Activated CD8-positive, alpha-beta T cell treated with anti-CD3 and anti-CD28 coated beads, Interleukin-2, amount 10 ng/mL, durations not matched to agents 7 days and 5 days (primary cell): ENCODE results near the gene NUDT11. TPM values are rescaled to one million over a fixed set of nuclear protein-coding genes. Genes with fewer than 3 reads are reported as not detected.

Experiments used
- ATAC-seq: fragments of 150-1000 bp; cut with Tn5 transposase; one replicate; pipeline ENCODE4 v1.10.0; 2021; ENCODE audit warnings: moderate library complexity
- CTCF ChIA-PET: fragments of 350-600 bp; sonication (Branson Sonifier 250); formaldehyde crosslinking; loops from one replicate; lab custom pipeline; 2021; ENCODE audit warnings: antibody characterized with exemption; lab: Charles Lee
- POLR2A ChIA-PET: fragments of 350-600 bp; sonication (Branson Sonifier 250); formaldehyde crosslinking; loops from one replicate; lab custom pipeline; 2021; ENCODE audit warnings: antibody characterized with exemption; lab: Charles Lee
- DNase-seq: peaks from one replicate; pipeline ENCODE4 v3.0.0-alpha.2; 2020
- H3K27ac Mint-ChIP-seq: one replicate; pipeline ENCODE4 v1.8.0; 2021; ENCODE audit warnings: mild to moderate bottlenecking, mixed read lengths
- H3K27me3 Mint-ChIP-seq: one replicate; pipeline ENCODE4 v1.8.0; 2021; ENCODE audit warnings: low read depth, mixed read lengths
- H3K36me3 Mint-ChIP-seq: one replicate; pipeline ENCODE4 v1.8.0; 2021; ENCODE audit warnings: low read depth, mixed read lengths
- H3K4me1 Mint-ChIP-seq: one replicate; pipeline ENCODE4 v1.8.0; 2021; ENCODE audit warnings: low read depth, mixed read lengths
- H3K4me3 Mint-ChIP-seq: one replicate; pipeline ENCODE4 v1.8.0; 2021; ENCODE audit warnings: mild to moderate bottlenecking, mixed read lengths
- H3K9me3 Mint-ChIP-seq: one replicate; pipeline ENCODE4 v1.8.0; 2022; ENCODE audit warnings: mixed read lengths; ENCODE audit not compliant: insufficient read depth
- total RNA-seq, 2 experiments: library from RNA; stranded (reverse); gene quantifications; one replicate each; pipeline ENCODE4 v1.2.3, GENCODE V29; 2021

Gene NUDT11
- total RNA-seq, 2 experiments from 2014 or later = 0.29 to 0.47 TPM

DNA sequence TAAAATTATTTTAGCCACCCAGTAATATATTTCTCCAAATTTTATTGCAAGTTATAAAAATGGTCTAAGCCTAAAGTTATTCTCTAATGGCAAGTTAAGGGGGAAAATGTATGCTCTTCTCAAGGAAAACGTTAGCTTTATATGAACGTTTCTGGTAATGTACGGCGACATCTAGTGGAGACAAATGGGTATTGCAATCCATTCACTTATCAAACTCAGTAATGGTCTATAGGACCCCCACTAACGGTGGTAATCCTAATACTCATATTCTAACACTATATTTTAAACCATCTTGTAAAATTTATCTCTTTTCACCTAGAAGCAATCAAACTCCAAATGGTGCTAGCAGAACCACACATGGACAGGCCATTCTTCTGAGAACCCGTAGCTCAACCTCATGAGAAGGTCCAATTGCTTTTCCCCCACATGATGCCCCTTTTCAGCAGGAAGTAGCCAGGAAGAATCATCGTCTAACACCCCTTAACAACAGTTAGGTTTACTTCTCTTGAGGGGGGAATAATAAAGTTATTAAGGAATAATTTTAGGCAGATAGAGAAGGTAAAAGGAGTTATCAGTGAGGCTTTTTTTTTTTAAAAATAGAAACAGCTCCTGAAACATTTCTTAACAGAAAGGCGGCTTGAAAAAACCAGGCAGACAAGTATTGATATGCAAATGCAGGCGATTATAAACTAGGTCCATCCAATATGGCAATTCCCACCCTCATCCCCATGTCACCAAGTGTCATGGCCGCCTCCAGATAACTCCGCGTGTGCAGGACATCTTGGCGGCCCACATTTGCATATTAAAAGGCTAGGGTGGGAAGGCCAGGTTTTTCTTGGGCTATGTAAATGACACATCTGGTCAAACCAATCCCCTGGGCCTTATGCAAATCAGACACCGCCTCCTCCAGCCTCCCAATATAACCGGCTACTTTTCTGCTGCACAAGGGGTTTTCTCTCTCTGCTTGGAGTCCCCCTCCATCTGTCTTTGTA is 35.0 kb downstream of the NUDT11 start:
- Mint-ChIP-seq H3K36me3 (no peaks in the 10 kb centered on the region), H3K27ac (no peak overlapping the region), H3K4me1 (no peaks in the 10 kb centered on the region), H3K9me3 (no peaks in the 10 kb centered on the region), H3K4me3 (no peak overlapping the region), H3K27me3 (no peaks in the 10 kb centered on the region)
- POLR2A ChIA-PET = no interaction called here
- DNase-seq = peak; percentile 24
- CTCF ChIA-PET = interaction anchor here (0.6 to 3.5 kb wide), 7 partner anchors 9 to 924 kb away, joined by 3 to 42 read pairs (median 5); no protein-coding TSS in a partner anchor
- no peak for ATAC-seq

DNA sequence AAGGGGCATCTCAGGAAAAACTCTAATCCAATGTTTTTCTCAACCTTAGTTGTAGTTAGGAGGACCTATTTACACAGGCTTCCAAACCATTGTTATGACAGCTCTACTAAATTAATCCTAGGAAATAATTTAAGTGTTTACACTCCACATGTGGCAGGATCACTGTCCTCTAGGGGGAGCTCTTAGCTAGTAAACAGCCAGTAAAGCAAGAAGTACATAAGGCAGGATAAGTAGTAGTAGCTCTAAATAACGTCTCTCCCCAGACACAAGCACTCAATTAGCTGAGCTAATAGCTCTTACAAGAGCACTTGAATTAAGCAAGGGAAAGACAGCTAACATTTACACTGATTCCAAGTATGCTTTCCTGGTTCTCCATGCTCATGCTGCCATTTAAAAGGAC is 37.3 kb downstream of the NUDT11 start:
- no peak overlapping the region for H3K4me3 Mint-ChIP-seq
- no peaks in the 10 kb centered on the region for H3K36me3 Mint-ChIP-seq
- no peaks in the 10 kb centered on the region for H3K9me3 Mint-ChIP-seq
- peak; percentile 30 for DNase-seq
- ChIA-PET POLR2A (no interaction called here), CTCF (interaction anchor here (0.6 to 3.5 kb wide), 11 partner anchors 14 to 310 kb away, joined by 3 to 42 read pairs (median 3); no protein-coding TSS in a partner anchor)
- no peak for ATAC-seq
- H3K27me3 Mint-ChIP-seq = no peaks in the 10 kb centered on the region
- H3K27ac Mint-ChIP-seq = no peak overlapping the region
- H3K4me1 Mint-ChIP-seq = no peaks in the 10 kb centered on the region

DNA sequence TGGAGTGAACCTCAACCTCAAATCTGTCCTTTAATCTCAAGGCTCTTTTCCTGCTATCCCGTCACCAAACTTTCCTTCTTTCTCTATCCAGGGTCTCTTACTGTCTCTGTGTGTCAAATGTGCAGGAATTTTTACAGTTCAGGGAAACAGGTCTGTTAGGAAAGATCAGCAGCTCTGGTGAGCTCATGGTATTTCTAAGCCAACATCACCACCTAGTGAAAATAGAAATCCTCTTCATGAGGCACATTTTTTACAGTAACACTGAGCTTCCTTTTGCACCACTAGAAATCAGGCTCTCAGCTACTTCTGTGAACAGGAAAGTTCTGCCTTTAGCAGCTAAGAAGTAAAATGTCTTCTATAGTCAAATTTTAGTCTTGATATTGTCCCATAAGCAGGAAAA is 39.6 kb downstream of the NUDT11 start:
- ATAC-seq (no peak), DNase-seq (no peak)
- H3K27me3 Mint-ChIP-seq = no peaks in the 10 kb centered on the region
- H3K36me3 Mint-ChIP-seq = no peaks in the 10 kb centered on the region
- POLR2A ChIA-PET = no interaction called here
- no peaks in the 10 kb centered on the region for H3K4me1 Mint-ChIP-seq
- no peak overlapping the region for H3K27ac Mint-ChIP-seq
- no peak overlapping the region for H3K4me3 Mint-ChIP-seq
- no peaks in the 10 kb centered on the region for H3K9me3 Mint-ChIP-seq
- CTCF ChIA-PET = interaction anchor here (1.4 to 1.8 kb wide), 2 partner anchors 35 to 312 kb away, joined by 5 read pairs; no protein-coding TSS in a partner anchor

DNA sequence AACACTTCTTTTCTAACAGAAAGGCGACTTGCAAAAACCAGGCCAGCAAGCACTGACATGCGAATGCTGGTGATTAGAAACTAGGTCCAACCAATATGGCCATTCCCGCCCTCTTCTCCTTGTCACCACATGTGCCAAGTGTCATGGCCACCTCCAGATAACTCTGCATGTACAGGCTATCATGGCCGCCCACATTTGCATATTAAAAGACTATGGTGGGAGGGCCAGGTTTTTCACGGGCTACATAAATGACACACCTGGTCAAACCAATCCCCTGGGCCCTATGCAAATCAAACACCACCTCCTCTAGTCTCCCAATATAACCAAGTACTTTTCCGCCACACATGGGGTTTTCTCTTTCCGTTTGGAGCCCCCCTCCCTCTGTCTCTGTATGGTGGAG is 40.1 kb downstream of the NUDT11 start:
- POLR2A ChIA-PET = no interaction called here
- Mint-ChIP-seq H3K27ac (no peak overlapping the region), H3K36me3 (no peaks in the 10 kb centered on the region), H3K27me3 (no peaks in the 10 kb centered on the region), H3K4me3 (no peak overlapping the region), H3K4me1 (no peaks in the 10 kb centered on the region), H3K9me3 (no peaks in the 10 kb centered on the region)
- DNase-seq (no peak), ATAC-seq (no peak)
- CTCF ChIA-PET = interaction anchor here (1.2 to 1.8 kb wide), 3 partner anchors 35 to 312 kb away, joined by 4 to 5 read pairs (median 5); no protein-coding TSS in a partner anchor

DNA sequence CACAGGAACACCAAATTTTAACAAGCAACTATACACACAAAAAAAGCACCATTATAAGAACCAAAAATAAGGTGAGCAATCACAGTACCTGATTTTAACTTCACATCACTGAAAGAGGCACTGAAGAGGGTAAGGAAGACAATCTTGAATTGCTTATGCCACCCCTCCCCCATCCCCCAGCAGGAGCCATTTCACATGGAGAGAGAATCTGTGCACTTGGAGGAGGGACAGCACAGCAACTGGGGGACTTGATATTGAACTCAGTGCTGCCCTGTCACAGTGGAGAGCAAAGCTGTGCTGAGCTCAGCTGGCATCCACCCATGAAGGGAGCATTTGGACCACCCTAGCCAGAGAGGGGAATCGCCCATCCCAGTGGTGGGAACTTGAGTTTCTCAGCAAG is 56.0 kb downstream of the NUDT11 start:
- Mint-ChIP-seq H3K9me3 (no peaks in the 10 kb centered on the region), H3K27me3 (no peaks in the 10 kb centered on the region), H3K4me1 (peaks cover 3% of the 10 kb centered on the region), H3K36me3 (no peaks in the 10 kb centered on the region), H3K4me3 (no peak overlapping the region), H3K27ac (no peak overlapping the region)
- DNase-seq = no peak
- no peak for ATAC-seq
- ChIA-PET POLR2A (no interaction called here), CTCF (no interaction called here)

Other genes starting within 250 kb of the NUDT11 start
- gene NUDT10, start 163.8 kb downstream of the NUDT11 start, total RNA-seq = 1 to 10 TPM in 1 of 2 experiments, under 1 TPM in 1; 0.99 to 1.2 TPM
- not detected for gene CENPVL3, start 122.3 kb upstream of the NUDT11 start, total RNA-seq
- not detected for gene CENPVL2, start 186.2 kb upstream of the NUDT11 start, total RNA-seq
- not detected for gene CENPVL1, start 213.9 kb upstream of the NUDT11 start, total RNA-seq
- gene GSPT2, start 246.8 kb upstream of the NUDT11 start, total RNA-seq = 10 to 100 TPM; 11.9 to 13.3 TPM